ENCODE results near the gene OR7A5.
"Not testable (repeated sequence)": the region's sequence is repeated elsewhere in the genome, so short reads cannot be mapped to it uniquely, and the experiment has no call there.

The OR7A5 gene

GRCh38 chr19:14809272-14810057 lies 25.5 kb downstream of the OR7A5 start:
- no peak for DNase-seq (ENCODE audit: low read depth)
- H3K4me3 ChIP-seq (ENCODE audit: low read depth, low read length) = no peak overlapping the region
- no peak for TF ChIP-seq CTCF (IDR thresholded peaks at IDR 0.05; ENCODE audit: low read depth, low read length, missing control alignments)

- TF ChIP-seq CTCF (IDR thresholded peaks at IDR 0.05; ENCODE audit: low read depth, low read length, missing control alignments) = no peak
- H3K4me3 ChIP-seq (ENCODE audit: low read depth, low read length) = no peak overlapping the region
- no peak for DNase-seq (ENCODE audit: low read depth)
Measured at GRCh38 chr19:14804765-14805164, 30.2 kb downstream of the OR7A5 start.

GRCh38 chr19:14798760-14799159 lies 36.2 kb downstream of the OR7A5 start:
- H3K4me3 ChIP-seq (ENCODE audit: low read depth, low read length) = no peak overlapping the region
- DNase-seq (ENCODE audit: low read depth) = no peak
- TF ChIP-seq CTCF (IDR thresholded peaks at IDR 0.05; ENCODE audit: low read depth, low read length, missing control alignments) = no peak

DNA sequence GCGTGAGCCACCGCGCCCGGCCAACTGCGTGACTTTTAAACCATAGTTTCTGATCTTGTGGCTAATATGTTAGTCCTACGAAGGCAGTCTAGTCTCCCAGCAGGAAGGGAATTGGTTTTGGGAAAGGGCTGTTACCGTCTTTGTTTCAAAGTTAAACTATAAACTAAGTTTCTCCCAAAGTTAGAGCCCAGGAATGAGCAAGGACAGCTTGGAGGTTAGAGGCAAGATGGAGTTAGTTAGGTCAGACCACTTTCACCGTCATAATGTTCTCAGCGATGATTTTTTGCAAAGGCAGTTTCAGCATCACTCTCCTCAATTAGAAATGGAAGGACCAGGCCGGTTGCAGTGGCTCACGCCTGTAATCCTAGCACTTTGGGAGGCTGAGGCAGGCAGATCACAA lies 39.0 kb downstream of the OR7A5 start:
- no peak for TF ChIP-seq CTCF (IDR thresholded peaks at IDR 0.05; ENCODE audit: low read depth, low read length, missing control alignments)
- no peak overlapping the region for H3K4me3 ChIP-seq (ENCODE audit: low read depth, low read length)
- DNase-seq (ENCODE audit: low read depth) = no peak

- no peak for DNase-seq (ENCODE audit: low read depth)
- H3K4me3 ChIP-seq (ENCODE audit: low read depth, low read length) = no peak overlapping the region
- TF ChIP-seq CTCF (IDR thresholded peaks at IDR 0.05; ENCODE audit: low read depth, low read length, missing control alignments) = no peak
Measured at GRCh38 chr19:14795078-14795721, 39.8 kb downstream of the OR7A5 start.

GRCh38 chr19:14792250-14792649 lies 42.7 kb downstream of the OR7A5 start:
- not testable (repeated sequence) for H3K4me3 ChIP-seq (ENCODE audit: low read depth, low read length); DNase-seq (ENCODE audit: low read depth)

- DNase-seq (ENCODE audit: low read depth) = no peak
- TF ChIP-seq CTCF (IDR thresholded peaks at IDR 0.05; ENCODE audit: low read depth, low read length, missing control alignments) = peak; percentile 91
Measured at GRCh38 chr19:14786421-14786851, 48.5 kb downstream of the OR7A5 start.

DNA sequence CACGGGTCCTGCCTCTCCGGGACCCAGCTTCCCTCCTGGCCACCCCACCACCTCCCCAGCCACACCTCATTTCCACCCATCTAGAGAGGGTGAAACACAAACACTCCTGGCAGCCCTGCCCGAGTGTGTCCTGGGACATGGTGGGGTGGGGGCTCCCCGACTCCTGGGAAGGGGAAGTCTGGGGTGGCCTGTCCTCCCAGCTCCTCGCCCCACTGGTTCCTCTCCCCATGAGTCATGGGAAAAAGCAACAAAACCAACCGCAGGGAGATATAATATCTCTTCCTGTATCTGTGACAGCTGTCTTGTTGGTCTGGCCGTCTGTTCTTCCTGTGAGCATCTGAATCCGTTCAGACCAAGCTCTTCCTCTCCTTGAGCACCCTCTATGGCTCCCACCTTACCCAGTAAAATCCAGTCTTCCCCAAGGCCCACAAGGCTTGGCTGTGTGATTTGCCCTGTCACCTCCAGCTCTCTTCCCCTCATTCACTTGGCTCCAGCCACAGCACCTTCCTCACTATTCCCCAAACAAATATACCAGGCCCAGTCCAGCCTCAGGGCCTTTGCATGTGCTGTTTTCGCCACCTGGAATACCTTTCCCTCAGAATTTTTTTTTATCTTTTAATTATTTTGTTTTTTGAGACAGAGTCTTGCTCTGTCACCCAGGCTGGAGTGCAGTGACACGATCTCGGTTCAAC lies 49.7 kb downstream of the OR7A5 start:
- H3K4me3 ChIP-seq (ENCODE audit: low read depth, low read length); DNase-seq (ENCODE audit: low read depth): not testable (repeated sequence)

More at GRCh38 chr19:14786421-14786851, 48.5 kb downstream of the OR7A5 start:
- no peak overlapping the region for H3K4me3 ChIP-seq (ENCODE audit: low read depth, low read length)

- not testable (repeated sequence) for H3K4me3 ChIP-seq (ENCODE audit: low read depth, low read length); DNase-seq (ENCODE audit: low read depth)
Measured at GRCh38 chr19:14784730-14785101, 50.3 kb downstream of the OR7A5 start.

GRCh38 chr19:14783410-14783998 lies 51.5 kb downstream of the OR7A5 start:
- DNase-seq (ENCODE audit: low read depth) = not testable (repeated sequence)

More at GRCh38 chr19:14783410-14783998, 51.5 kb downstream of the OR7A5 start:
- not testable (repeated sequence) for H3K4me3 ChIP-seq (ENCODE audit: low read depth, low read length)

All from GM12864 (cell line).